Subcutaneous abdominal adipose tissue (tissue), 5 donors: ENCODE data around the gene CEP162.
"Not testable (repeated sequence)": the region's sequence is repeated elsewhere in the genome, so short reads cannot be mapped to it uniquely, and the experiment has no call there.

Experiments used
- H3K27ac ChIP-seq: one replicate; pipeline ENCODE4 v1.7.0; 2013; ENCODE audit warnings: low read depth, mild to moderate bottlenecking, inconsistent platforms, low read length, moderate library complexity
- H3K27me3 ChIP-seq, 5 donors: one replicate each; pipeline ENCODE4 v1.7.0; 2013; ENCODE audit warnings: low read length in 5 of 5, inconsistent platforms in 1 of 5; ENCODE audit not compliant: control insufficient read depth in 5 of 5, insufficient read depth in 4 of 5
- H3K36me3 ChIP-seq, 5 donors: one replicate each; pipeline ENCODE4 v1.7.0; 2013; ENCODE audit warnings: low read length in 5 of 5; ENCODE audit not compliant: control insufficient read depth in 5 of 5, insufficient read depth in 5 of 5
- H3K4me1 ChIP-seq, 5 donors: one replicate each; pipeline ENCODE4 v1.7.0; 2013; ENCODE audit warnings: low read length in 5 of 5, mild to moderate bottlenecking in 3 of 5, moderate library complexity in 1 of 5; ENCODE audit not compliant: control insufficient read depth in 5 of 5, insufficient read depth in 5 of 5
- H3K4me3 ChIP-seq, 5 donors: one replicate each; pipeline ENCODE4 v1.7.0; 2013; ENCODE audit warnings: low read length in 5 of 5, low read depth in 1 of 5
- H3K9ac ChIP-seq, 5 donors: one replicate each; pipeline ENCODE4 v1.7.0; 2013; ENCODE audit warnings: low read length in 5 of 5, mild to moderate bottlenecking in 4 of 5, moderate library complexity in 3 of 5
- H3K9me3 ChIP-seq, 5 donors: one replicate each; pipeline ENCODE4 v1.7.0; 2013; ENCODE audit warnings: low read length in 5 of 5; ENCODE audit not compliant: control insufficient read depth in 5 of 5
- donor health status: healthy.
- donor health status: healthy.
- donor health status: healthy.
- donor health status: healthy.
- donor health status: healthy.

Gene CEP162

DNA sequence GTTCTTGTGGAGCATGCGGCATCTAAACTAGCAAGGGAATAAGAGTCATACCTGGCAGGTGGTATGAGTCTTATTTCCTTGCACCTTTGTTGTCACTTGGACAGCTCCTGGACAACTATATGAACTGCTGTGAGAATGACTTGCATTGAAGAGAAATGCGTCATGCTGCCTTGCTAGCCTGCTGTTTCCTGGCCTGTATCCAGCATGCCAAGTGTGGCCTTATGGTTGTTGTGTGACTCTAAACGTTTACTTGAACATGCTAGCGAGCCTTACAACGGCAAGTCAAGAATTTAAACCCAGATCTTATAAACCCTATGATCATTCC, 90.4 kb downstream of the CEP162 start:
- Histone ChIP-seq H3K27me3 (no peaks in the 10 kb centered on the region), H3K9ac (no peak overlapping the region), H3K36me3 (peaks cover 13 to 36% (median 17%) of the 10 kb centered on the region in 5 donors), H3K27ac (no peak overlapping the region), H3K4me3 (no peak overlapping the region), H3K4me1 (peaks cover 0 to 5% (median 0%) of the 10 kb centered on the region in 5 donors), H3K9me3 (no peaks in the 10 kb centered on the region)

DNA sequence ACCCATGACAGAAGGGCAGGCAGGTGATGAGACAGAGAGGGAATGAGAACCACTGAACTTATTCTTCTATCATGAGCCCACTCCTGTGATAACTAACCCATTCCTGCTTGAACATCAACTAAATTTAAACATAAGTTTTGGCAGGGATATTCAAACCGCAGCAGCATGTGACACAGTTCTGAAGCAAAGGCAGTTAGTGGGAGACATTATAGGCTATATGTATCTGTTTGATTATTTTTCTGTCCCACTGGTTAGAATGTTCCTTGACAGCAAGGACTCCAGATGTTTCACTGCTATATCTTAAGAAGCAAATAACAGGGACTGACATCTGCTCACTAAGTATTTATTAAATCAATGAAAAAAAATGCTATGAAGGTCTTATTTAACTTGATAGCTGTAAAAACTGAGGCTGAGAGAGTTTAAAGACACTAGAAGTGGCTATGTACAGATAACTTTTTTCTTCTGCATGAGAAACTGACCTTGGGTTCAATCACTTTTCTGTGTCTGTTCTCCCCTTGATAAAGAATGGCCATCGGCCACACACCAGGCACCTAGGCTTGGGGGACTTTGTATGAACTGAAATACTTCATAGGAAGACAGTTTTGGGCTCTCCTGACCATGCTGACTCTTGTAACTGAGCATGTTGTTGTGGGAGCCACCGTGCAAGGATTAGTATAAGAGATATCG, 90.9 kb downstream of the CEP162 start:
- H3K4me1 ChIP-seq = peaks cover 0 to 5% (median 0%) of the 10 kb centered on the region in 5 donors
- no peak overlapping the region for H3K4me3 ChIP-seq
- H3K27ac ChIP-seq = no peak overlapping the region
- no peaks in the 10 kb centered on the region for H3K27me3 ChIP-seq
- H3K9me3 ChIP-seq = no peaks in the 10 kb centered on the region
- H3K9ac ChIP-seq = no peak overlapping the region
- H3K36me3 ChIP-seq = peaks cover 13 to 36% (median 16%) of the 10 kb centered on the region in 5 donors

DNA sequence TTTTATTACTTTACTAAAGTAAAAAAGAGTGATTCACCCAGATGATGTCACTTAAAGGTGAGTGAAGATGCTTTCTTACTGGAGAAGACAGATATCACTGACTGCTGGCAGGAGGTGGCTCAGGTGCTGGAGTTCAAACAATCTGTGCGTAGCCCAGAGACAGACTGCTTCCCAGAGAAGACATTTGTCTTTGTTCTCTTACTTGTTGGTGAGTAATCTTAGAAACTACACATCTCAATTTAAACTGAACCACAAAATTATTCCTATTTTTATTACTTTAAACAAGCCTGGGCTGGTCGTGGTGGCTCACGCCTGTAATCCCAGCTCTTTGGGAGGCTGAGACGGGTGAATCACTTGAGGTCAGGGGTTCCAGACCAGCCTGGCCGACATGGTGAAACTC, 92.2 kb downstream of the CEP162 start:
- Histone ChIP-seq H3K4me3 (no peak overlapping the region), H3K36me3 (peaks cover 13 to 28% (median 16%) of the 10 kb centered on the region in 5 donors), H3K27ac (no peak overlapping the region), H3K4me1 (peaks cover 0 to 5% (median 0%) of the 10 kb centered on the region in 5 donors), H3K9me3 (no peaks in the 10 kb centered on the region), H3K9ac (no peak overlapping the region), H3K27me3 (no peaks in the 10 kb centered on the region)

DNA sequence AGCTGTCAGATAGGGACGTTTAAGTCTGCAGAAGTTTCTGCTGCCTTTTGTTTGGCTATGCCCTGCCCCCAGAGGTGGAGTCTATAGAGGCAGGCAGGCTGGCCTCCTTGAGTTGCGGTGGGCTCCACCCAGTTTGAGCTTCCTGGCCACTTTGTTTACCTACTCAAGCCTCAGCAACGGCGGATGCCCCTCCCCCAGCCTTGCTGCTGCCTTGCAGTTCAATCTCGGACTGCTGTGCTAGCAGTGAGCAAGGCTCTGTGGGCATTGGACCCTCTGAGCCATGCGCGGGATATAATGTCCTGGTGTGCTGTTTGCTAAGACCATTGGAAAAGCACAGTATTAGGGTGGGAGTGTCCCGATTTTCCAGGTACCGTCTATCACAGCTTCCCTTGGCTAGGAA, 94.1 kb downstream of the CEP162 start:
- not testable (repeated sequence) for H3K9me3 ChIP-seq, H3K27me3 ChIP-seq, H3K4me3 ChIP-seq, H3K9ac ChIP-seq, H3K4me1 ChIP-seq, H3K27ac ChIP-seq
- peaks cover 8 to 21% (median 10%) of the 10 kb centered on the region in 5 donors for H3K36me3 ChIP-seq

DNA sequence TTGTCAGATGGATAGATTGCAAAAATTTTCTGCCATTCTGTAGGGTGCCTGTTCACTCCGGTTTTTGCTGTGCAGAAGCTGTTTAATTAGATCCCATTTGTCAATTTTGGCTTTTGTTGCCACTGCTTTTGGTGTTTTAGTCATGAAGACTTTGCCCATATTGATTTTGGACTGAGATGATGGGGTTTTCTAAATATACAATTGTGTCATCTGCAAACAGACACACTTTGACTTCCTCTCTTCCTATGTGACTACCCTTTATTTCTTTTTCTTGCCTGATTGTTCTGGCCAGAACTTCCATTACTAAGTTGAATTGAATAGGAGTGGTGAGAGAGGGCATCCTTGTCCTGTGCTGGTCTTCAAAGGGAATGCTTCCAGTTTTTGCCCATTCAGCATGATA, 97.9 kb downstream of the CEP162 start:
- H3K9ac ChIP-seq, H3K27ac ChIP-seq, H3K4me1 ChIP-seq, H3K27me3 ChIP-seq, H3K9me3 ChIP-seq, H3K4me3 ChIP-seq: not testable (repeated sequence)
- peaks cover 11 to 24% (median 17%) of the 10 kb centered on the region in 5 donors for H3K36me3 ChIP-seq

DNA sequence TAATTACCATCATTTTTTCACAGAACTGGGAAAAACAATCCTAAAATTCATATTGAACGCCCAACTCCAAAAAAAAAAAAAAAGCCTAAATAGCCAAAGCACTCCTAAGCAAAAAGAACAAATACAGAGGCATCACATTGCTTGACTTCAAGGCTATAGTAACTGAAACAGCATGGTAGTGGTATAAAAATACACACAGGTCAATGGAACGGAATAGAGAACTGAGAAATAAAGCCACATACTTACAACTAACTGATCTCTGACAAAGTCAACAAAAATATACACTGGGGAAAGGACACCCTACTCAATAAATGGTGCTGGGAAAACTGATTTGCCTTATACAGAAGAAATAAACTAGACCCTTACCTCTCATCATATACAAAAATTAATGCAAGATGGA, 104.3 kb downstream of the CEP162 start:
- H3K36me3 ChIP-seq = peaks cover 11 to 25% (median 19%) of the 10 kb centered on the region in 5 donors
- H3K4me1 ChIP-seq = no peaks in the 10 kb centered on the region
- H3K4me3 ChIP-seq = no peak overlapping the region
- H3K27ac ChIP-seq = no peak overlapping the region
- no peaks in the 10 kb centered on the region for H3K9me3 ChIP-seq
- H3K27me3 ChIP-seq = no peaks in the 10 kb centered on the region
- no peak overlapping the region for H3K9ac ChIP-seq

DNA sequence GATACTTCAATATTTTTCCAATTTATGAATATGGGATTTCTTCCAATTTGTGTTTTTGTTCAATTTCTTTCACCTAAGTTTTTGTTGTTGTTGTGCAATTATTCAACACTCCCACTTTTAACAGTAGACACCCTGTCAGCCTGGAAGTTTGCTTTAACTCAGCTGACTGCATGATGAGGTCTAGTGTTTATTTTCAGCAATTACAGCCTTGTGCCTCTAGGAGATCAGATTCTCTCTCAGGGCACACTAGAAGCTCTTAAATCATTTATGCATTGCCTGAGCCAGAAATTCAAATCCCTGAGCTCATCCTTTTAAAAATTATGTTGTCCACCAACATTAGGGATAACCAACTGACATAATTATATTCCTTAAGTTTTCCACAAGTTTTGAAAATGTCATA, 108.2 kb downstream of the CEP162 start:
- no peaks in the 10 kb centered on the region for H3K9me3 ChIP-seq
- H3K36me3 ChIP-seq = peaks cover 0 to 2% (median 2%) of the 10 kb centered on the region in 5 donors
- H3K9ac ChIP-seq = no peak overlapping the region
- no peaks in the 10 kb centered on the region for H3K4me1 ChIP-seq
- H3K4me3 ChIP-seq = no peak overlapping the region
- H3K27me3 ChIP-seq = no peaks in the 10 kb centered on the region
- H3K27ac ChIP-seq = no peak overlapping the region

DNA sequence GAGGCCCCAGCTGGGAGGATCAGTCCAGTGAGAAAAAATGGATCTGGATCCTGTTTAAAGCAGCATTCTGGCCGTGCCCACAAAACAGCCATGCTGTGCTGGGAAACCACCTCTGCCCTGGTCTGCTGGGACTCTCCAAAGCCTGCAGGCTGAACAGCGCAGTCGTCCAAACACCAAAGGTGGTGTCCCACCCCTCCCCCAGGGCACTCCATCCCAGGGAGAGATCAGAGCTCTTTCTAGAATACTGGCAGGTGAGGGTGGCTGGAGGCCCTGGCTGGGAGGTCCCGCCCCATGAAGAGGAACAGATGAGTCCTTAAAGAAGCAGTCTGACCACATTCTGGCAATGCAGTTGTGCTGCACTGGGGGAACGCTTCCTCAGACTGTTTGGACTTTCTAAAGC, 109.3 kb downstream of the CEP162 start:
- H3K27me3 ChIP-seq = no peaks in the 10 kb centered on the region
- no peak overlapping the region for H3K27ac ChIP-seq
- no peak overlapping the region for H3K4me3 ChIP-seq
- no peaks in the 10 kb centered on the region for H3K9me3 ChIP-seq
- H3K9ac ChIP-seq = no peak overlapping the region
- H3K36me3 ChIP-seq = no peaks in the 10 kb centered on the region
- H3K4me1 ChIP-seq = no peaks in the 10 kb centered on the region

DNA sequence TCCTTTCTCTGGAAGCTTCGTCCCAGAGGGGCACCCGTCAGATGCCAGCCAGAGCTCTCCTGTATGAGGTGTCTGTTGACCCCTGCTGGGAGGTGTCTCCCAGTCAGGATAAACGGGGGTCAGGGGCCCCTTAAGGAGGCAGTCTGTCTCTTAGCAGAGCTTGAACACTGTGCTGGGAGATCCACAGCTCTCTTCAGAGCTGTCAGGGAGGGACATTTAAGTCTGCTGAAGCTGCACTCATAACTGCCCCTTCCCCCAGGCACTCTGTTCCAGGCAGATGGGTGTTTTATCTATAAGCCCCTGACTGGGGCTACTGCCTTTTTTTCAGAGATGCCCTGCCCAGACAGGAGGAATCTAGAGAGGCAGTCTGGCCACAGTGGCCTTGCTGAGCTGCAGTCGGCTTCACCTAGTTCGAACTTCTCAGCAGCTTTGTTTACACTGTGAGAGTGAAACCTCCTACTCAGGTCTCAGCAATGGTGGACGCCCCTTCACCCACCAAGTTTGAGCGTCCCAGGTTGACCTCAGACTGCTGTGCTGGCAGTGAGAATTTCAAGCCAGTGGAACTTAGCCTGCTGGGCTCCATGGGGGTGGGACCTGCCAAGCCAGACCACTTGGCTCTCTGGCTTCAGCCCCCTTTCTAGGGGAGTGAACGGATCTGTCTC, 112.4 kb downstream of the CEP162 start:
- H3K4me3 ChIP-seq, H3K4me1 ChIP-seq, H3K27ac ChIP-seq, H3K36me3 ChIP-seq, H3K9ac ChIP-seq, H3K9me3 ChIP-seq, H3K27me3 ChIP-seq: not testable (repeated sequence)

DNA sequence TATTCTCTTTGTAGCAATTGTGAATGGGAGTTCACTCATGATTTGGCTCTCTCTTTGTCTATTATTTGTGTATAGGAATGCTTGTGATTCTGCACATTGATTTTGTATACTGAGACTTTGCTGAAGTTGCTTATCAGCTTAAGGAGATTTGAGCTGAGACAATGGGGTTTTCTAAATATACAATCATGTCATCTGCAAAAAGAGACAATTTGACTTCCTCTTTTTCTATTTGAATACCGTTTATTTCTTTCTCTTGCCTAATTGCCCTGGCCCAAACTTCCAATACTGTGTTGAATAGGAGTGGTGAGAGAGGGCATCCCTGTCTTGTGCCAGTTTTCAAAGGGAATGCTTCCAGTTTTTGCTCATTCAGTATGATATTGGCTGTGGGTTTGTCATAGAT, 116.1 kb downstream of the CEP162 start:
- H3K27ac ChIP-seq, H3K36me3 ChIP-seq: not testable (repeated sequence)

More for the DNA sequence above, 116.1 kb downstream of the CEP162 start:
- H3K9ac ChIP-seq, H3K4me1 ChIP-seq, H3K9me3 ChIP-seq, H3K27me3 ChIP-seq, H3K4me3 ChIP-seq: not testable (repeated sequence)
